ENCODE measurements around the gene LRRC40.

The LRRC40 gene

DNA sequence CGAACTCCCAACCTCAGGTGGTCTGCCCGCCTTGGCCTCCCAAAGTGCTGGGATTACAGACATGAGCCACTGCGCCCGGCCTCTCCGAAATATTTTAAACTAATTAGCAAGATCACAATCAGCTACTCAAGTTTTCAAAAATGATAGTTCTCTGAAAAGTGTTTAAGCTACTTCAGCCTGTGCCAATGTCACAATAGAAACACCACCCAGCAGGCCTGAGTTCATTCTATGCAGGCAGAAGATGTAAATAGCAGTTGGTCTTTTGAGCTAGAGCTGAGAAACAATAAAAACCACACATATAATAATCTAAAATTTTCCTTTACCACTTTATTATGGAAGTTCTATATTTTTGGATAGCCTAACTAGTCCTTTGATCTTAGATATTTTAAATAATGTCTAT is 96.1 kb downstream of the LRRC40 start:
- no peak for DNase-seq

DNA sequence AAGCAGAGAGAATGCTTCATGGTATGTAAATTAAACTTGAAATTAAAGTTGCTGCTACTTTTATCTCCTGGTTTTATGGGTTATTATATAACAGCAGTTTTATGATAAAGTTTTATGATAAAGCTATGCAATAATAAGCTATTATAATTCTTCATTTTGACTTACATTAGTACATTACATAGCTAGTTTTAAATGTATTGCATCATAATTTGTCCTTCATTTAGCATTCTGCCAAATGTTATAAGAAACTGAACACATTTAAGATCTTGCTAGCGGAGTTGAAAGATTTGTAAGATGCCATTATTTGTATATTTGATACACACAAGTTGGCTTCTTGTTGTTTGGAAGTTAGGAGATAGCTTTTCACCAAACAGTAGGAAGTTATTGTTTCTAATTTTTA is 101.6 kb downstream of the LRRC40 start:
- DNase-seq, result no peak

GRCh38 chr1:70101774-70102173 is 103.6 kb downstream of the LRRC40 start:
- DNase-seq, result no peak

DNA sequence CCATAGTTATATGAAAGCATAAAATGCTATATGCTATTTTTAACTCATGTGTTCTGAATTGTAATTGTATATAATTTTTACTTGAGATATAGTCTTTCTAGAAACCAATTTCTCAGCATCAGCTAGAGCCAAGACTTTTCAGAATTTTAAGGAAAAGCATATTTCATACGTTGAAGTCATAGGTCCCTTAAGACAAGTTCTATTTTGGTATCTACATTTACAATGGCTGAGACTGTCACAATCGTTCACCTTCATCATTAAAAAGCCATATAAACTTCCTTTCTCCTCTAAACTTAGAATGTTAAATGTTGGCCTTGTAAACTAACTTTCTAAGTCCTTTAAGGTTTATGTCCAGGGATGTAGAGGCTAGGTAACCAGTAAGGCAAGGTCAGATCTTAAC is 104.1 kb downstream of the LRRC40 start:
- DNase-seq, result no peak

Data from NCI-H1694 treated with DMSO at 0.1 percent for 48 hours (cell line).